Measurements from ENCODE around the gene RABGAP1L.

DNA sequence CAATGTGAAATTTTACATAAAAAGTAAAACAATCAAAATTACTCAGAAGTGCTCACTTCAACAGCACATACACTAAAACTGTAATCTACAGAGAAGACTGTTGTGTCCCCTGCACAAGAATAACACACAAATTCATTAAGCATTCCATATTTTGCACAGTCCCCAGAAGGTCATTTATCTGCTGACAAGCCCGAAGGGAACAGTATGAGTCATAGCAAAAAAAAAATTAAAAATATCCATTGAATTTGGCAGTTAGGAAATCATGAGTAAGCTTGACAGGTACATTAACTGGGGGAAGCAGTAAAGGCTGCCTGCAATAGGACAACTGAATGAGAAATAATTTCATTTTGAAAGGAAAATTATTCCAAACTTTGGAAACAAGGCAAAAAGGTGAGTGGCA, 837.2 kb downstream of the RABGAP1L start:
- TF ChIP-seq, protein P1, sequence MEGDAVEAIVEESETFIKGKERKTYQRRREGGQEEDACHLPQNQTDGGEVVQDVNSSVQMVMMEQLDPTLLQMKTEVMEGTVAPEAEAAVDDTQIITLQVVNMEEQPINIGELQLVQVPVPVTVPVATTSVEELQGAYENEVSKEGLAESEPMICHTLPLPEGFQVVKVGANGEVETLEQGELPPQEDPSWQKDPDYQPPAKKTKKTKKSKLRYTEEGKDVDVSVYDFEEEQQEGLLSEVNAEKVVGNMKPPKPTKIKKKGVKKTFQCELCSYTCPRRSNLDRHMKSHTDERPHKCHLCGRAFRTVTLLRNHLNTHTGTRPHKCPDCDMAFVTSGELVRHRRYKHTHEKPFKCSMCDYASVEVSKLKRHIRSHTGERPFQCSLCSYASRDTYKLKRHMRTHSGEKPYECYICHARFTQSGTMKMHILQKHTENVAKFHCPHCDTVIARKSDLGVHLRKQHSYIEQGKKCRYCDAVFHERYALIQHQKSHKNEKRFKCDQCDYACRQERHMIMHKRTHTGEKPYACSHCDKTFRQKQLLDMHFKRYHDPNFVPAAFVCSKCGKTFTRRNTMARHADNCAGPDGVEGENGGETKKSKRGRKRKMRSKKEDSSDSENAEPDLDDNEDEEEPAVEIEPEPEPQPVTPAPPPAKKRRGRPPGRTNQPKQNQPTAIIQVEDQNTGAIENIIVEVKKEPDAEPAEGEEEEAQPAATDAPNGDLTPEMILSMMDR (IDR thresholded peaks at IDR 0.05), result no peak
- no peak for TF ChIP-seq POLR2A (IDR thresholded peaks at IDR 0.05)

All from right lobe of liver (tissue), 4 donors.